ENCODE data around the gene FN1. TPM values are rescaled to one million over a fixed set of nuclear protein-coding genes. Genes with fewer than 3 reads are reported as not detected.

FN1 gene
- total RNA-seq, 1 donor from 2014 or later = 52.0 TPM

Other genes starting within 250 kb of the FN1 start
- gene ATIC, start 124.0 kb downstream of the FN1 start, total RNA-seq (ENCODE audit: low replicate concordance) = 23.9 and 43.2 TPM in 2 replicates